Liver (tissue), 3 donors: ENCODE measurements around the gene CNNM2.

Source experiments
- FOXA1 ChIP-seq: IDR thresholded peaks from 2 replicates; pipeline ENCODE4 v1.6.1; 2016; ENCODE audit warnings: antibody characterized with exemption
- GABPA ChIP-seq, 2 donors: IDR thresholded peaks in 1 of 2; conservative IDR thresholded peaks in 1 of 2; 2 replicates each; pipeline ENCODE4 v1.6.1; 2016; ENCODE audit warnings: antibody characterized with exemption in 2 of 2, mild to moderate bottlenecking in 1 of 2, moderate library complexity in 1 of 2
- JUND ChIP-seq, 2 donors: IDR thresholded peaks; 2 replicates each; pipeline ENCODE4 v1.6.1; 2016; ENCODE audit warnings: antibody characterized with exemption in 2 of 2
- NR2F2 ChIP-seq: IDR thresholded peaks from 2 replicates; pipeline ENCODE4 v1.6.1; 2016; ENCODE audit warnings: antibody characterized with exemption
- RAD21 ChIP-seq, 2 donors: IDR thresholded peaks; 2 replicates each; pipeline ENCODE4 v1.6.1; 2016; ENCODE audit warnings: antibody characterized with exemption in 2 of 2, mild to moderate bottlenecking in 2 of 2
- TAF1 ChIP-seq: conservative IDR thresholded peaks from 2 replicates; pipeline ENCODE4 v1.6.1; 2016; ENCODE audit warnings: antibody characterized with exemption, mild to moderate bottlenecking
- TF ChIP-seq, protein P1 (sequence below): fragments of 150-350 bp; IDR thresholded peaks from 2 replicates; pipeline ENCODE4 v1.5.1; 2017; ENCODE audit warnings: improper control_type of control experiment, low read depth, low read length; ENCODE audit not compliant: missing input control
- TF ChIP-seq, protein P2 (sequence below): IDR thresholded peaks from 2 replicates; pipeline ENCODE4 v1.6.1; 2016; ENCODE audit warnings: antibody characterized with exemption, mild to moderate bottlenecking
- TF ChIP-seq, protein P3 (sequence below): IDR thresholded peaks from 2 replicates; pipeline ENCODE4 v1.6.1; 2016; ENCODE audit warnings: antibody characterized with exemption
- TF ChIP-seq, protein P4 (sequence below): IDR thresholded peaks from 2 replicates; pipeline ENCODE4 v1.6.1; 2016; ENCODE audit warnings: antibody characterized with exemption
- donor health status: healthy.
- donor health status: healthy.

DNA sequence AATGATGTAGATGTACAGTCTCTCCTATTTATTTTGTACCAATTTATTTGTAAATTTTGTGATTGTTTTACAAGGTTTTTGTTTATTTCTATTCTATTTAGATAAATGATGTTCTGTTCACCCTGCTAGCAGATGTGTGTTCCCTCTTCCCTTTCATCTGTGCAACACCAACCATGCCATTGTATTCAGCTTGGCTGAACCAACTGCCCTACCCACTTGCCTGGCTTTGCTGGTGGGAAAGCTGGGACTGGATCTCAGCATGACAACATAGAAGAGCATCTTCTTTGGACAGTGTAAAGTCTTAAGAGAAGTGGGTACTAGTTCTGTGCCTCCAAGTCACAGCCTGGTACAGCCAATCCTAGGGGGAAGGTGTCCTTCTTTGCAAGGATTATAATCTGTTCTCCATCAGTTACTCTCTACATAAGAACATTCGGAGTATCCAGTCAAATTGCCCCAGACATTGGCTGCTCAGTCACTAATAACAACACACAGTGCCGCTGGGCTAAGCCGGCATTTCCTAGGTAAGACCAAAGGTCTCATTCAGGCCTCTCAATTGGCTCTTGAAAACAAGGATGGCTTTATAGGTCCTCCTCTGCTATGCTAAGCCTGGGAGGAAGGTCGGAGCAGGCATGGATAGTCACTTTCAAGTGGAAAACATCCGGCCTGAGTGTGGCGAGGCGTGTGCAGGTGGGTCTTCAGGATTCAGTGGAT is 165.3 kb downstream of the CNNM2 start:
- no peak for TF ChIP-seq TAF1
- TF ChIP-seq, protein P1, sequence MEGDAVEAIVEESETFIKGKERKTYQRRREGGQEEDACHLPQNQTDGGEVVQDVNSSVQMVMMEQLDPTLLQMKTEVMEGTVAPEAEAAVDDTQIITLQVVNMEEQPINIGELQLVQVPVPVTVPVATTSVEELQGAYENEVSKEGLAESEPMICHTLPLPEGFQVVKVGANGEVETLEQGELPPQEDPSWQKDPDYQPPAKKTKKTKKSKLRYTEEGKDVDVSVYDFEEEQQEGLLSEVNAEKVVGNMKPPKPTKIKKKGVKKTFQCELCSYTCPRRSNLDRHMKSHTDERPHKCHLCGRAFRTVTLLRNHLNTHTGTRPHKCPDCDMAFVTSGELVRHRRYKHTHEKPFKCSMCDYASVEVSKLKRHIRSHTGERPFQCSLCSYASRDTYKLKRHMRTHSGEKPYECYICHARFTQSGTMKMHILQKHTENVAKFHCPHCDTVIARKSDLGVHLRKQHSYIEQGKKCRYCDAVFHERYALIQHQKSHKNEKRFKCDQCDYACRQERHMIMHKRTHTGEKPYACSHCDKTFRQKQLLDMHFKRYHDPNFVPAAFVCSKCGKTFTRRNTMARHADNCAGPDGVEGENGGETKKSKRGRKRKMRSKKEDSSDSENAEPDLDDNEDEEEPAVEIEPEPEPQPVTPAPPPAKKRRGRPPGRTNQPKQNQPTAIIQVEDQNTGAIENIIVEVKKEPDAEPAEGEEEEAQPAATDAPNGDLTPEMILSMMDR, result no peak
- TF ChIP-seq, protein P2, sequence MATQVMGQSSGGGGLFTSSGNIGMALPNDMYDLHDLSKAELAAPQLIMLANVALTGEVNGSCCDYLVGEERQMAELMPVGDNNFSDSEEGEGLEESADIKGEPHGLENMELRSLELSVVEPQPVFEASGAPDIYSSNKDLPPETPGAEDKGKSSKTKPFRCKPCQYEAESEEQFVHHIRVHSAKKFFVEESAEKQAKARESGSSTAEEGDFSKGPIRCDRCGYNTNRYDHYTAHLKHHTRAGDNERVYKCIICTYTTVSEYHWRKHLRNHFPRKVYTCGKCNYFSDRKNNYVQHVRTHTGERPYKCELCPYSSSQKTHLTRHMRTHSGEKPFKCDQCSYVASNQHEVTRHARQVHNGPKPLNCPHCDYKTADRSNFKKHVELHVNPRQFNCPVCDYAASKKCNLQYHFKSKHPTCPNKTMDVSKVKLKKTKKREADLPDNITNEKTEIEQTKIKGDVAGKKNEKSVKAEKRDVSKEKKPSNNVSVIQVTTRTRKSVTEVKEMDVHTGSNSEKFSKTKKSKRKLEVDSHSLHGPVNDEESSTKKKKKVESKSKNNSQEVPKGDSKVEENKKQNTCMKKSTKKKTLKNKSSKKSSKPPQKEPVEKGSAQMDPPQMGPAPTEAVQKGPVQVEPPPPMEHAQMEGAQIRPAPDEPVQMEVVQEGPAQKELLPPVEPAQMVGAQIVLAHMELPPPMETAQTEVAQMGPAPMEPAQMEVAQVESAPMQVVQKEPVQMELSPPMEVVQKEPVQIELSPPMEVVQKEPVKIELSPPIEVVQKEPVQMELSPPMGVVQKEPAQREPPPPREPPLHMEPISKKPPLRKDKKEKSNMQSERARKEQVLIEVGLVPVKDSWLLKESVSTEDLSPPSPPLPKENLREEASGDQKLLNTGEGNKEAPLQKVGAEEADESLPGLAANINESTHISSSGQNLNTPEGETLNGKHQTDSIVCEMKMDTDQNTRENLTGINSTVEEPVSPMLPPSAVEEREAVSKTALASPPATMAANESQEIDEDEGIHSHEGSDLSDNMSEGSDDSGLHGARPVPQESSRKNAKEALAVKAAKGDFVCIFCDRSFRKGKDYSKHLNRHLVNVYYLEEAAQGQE, result no peak
- no peak for TF ChIP-seq RAD21 (IDR thresholded peaks at IDR 0.05)
- no peak for TF ChIP-seq NR2F2
- TF ChIP-seq GABPA (IDR thresholded peaks at IDR 0.05 in 1 of 2, conservative IDR thresholded peaks at IDR 0.05 in 1 of 2), result no peak
- TF ChIP-seq, protein P3, sequence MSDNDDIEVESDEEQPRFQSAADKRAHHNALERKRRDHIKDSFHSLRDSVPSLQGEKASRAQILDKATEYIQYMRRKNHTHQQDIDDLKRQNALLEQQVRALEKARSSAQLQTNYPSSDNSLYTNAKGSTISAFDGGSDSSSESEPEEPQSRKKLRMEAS, result no peak
- no peak for TF ChIP-seq FOXA1
- no peak for TF ChIP-seq JUND (IDR thresholded peaks at IDR 0.05)
- TF ChIP-seq, protein P4, sequence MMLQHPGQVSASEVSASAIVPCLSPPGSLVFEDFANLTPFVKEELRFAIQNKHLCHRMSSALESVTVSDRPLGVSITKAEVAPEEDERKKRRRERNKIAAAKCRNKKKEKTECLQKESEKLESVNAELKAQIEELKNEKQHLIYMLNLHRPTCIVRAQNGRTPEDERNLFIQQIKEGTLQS, result no peak
